Endothelial cell of umbilical vein (primary cell): ENCODE results near the gene PLA2G6. TPM values are rescaled to one million over a fixed set of nuclear protein-coding genes. Genes with fewer than 3 reads are reported as not detected.
A peak's percentile ranks its signal among the peaks of the same experiment; 100 is the strongest.

Experiments
- BruUV-seq: library from RNA; stranded (reverse); fragments of 400-500 nt; replicated peaks from 2 replicates; lab custom pipeline; 2021; lab: Mats Ljungman, UMichigan
- CTCF ChIA-PET: fragments of 300-600, 350-600 bp; sonication (Branson Sonifier 250); formaldehyde crosslinking; loops from one replicate; lab custom pipeline; 2021; ENCODE audit warnings: antibody characterized with exemption, inconsistent platforms; lab: Charles Lee
- POLR2A ChIA-PET: fragments of 300-600, 350-600 bp; sonication (Branson Sonifier 250); formaldehyde crosslinking; loops from one replicate; lab custom pipeline; 2021; ENCODE audit warnings: antibody characterized with exemption, inconsistent platforms; lab: Charles Lee
- DNase-seq: peaks from one replicate; pipeline ENCODE4 v3.0.0-alpha.2; 2011; ENCODE audit warnings: low read depth, low spot score
- FAIRE-seq: peaks from 2 replicates; lab custom pipeline; 2011; peaks lifted over from hg19 to GRCh38; lab: Jason Lieb, UNC
- H2AFZ ChIP-seq: 2 replicates; pipeline ENCODE4 v1.6.0; 2012; ENCODE audit warnings: low read depth, low read length, control low read depth, inconsistent platforms
- H3K27ac ChIP-seq: 2 replicates; pipeline ENCODE4 v1.5.1; 2011; ENCODE audit warnings: low read depth, mild to moderate bottlenecking, control low read depth, low read length, moderate library complexity; ENCODE audit not compliant: insufficient read depth
- H3K27me3 ChIP-seq, 2 experiments: 2 replicates each; pipeline versions ENCODE4 v1.6.0 to v1.6.1; 2011; ENCODE audit warnings: low read length in 2 of 2, mixed read lengths in 1 of 2; ENCODE audit not compliant: control insufficient read depth in 2 of 2, insufficient read depth in 2 of 2
- H3K36me3 ChIP-seq, 2 experiments: 2 replicates in 1 of 2; 3 replicates in 1 of 2; pipeline ENCODE4 v1.5.1; 2011; ENCODE audit warnings: low read length in 2 of 2, mild to moderate bottlenecking in 1 of 2, moderate library complexity in 1 of 2; ENCODE audit not compliant: control insufficient read depth in 2 of 2, insufficient read depth in 2 of 2; ENCODE audit errors: extremely low read depth in 1 of 2
- H3K4me1 ChIP-seq: 3 replicates; pipeline ENCODE4 v1.5.1; 2011; ENCODE audit warnings: mild to moderate bottlenecking, low read length; ENCODE audit not compliant: control insufficient read depth, insufficient read depth; ENCODE audit errors: extremely low read depth
- H3K4me2 ChIP-seq: 2 replicates; pipeline ENCODE4 v1.6.1; 2011; ENCODE audit warnings: low read length, control low read depth, mixed read lengths; ENCODE audit not compliant: insufficient read depth
- H3K4me3 ChIP-seq, 3 experiments: fragments of 200-600 bp in 1 of 3; sonication (generic), shearing (Covaris generic) in 1 of 3; replicated peaks in 1 of 3; 2 replicates each; pipeline ENCODE4 v1.5.1; 2011 to 2016; ENCODE audit warnings: control low read depth in 3 of 3, low read length in 3 of 3, mild to moderate bottlenecking in 2 of 3, inconsistent platforms in 1 of 3, low read depth in 1 of 3, moderate library complexity in 1 of 3; ENCODE audit not compliant: insufficient read depth in 1 of 3
- H3K79me2 ChIP-seq: 2 replicates; pipeline ENCODE4 v1.6.0; 2012; ENCODE audit warnings: low read length, inconsistent platforms; ENCODE audit not compliant: control insufficient read depth, insufficient read depth
- H3K9ac ChIP-seq: replicated peaks from 2 replicates; pipeline ENCODE3; 2011; ENCODE audit warnings: low read length, control low read depth; ENCODE audit not compliant: insufficient read depth; ENCODE audit errors: extremely low read depth
- H3K9me1 ChIP-seq: replicated peaks from 3 replicates; pipeline ENCODE4 v1.6.0; 2011; ENCODE audit warnings: mild to moderate bottlenecking, low read length; ENCODE audit not compliant: control insufficient read depth, insufficient read depth; ENCODE audit errors: extremely low read depth
- H3K9me3 ChIP-seq: replicated peaks from 2 replicates; pipeline ENCODE4 v1.5.1; 2012; ENCODE audit warnings: low read length, inconsistent platforms; ENCODE audit not compliant: control insufficient read depth, insufficient read depth
- H4K20me1 ChIP-seq: replicated peaks from 2 replicates; pipeline ENCODE3; 2011; ENCODE audit warnings: mild to moderate bottlenecking, low read length; ENCODE audit not compliant: control insufficient read depth, insufficient read depth; ENCODE audit errors: extremely low read depth
- CTCF ChIP-seq, 2 donors: IDR thresholded peaks; 1 replicate in 1 of 2; 2 replicates in 1 of 2; pipeline ENCODE4 v1.5.1; 2011; ENCODE audit warnings: low read length in 2 of 2, mild to moderate bottlenecking in 2 of 2, moderate library complexity in 2 of 2, control low read depth in 1 of 2, inconsistent platforms in 1 of 2, low read depth in 1 of 2; ENCODE audit not compliant: insufficient read depth in 1 of 2; ENCODE audit errors: extremely low read depth in 1 of 2
- EZH2 ChIP-seq: IDR thresholded peaks from 2 replicates; pipeline ENCODE4 v1.6.1; 2012; ENCODE audit warnings: borderline replicate concordance, low read depth, mild to moderate bottlenecking, moderate library complexity, low read length, inconsistent platforms; ENCODE audit not compliant: severe bottlenecking
- FOS ChIP-seq: IDR thresholded peaks from 2 replicates; pipeline ENCODE4 v1.6.1; 2011; ENCODE audit warnings: mild to moderate bottlenecking, low read length, moderate library complexity, borderline replicate concordance; ENCODE audit not compliant: insufficient read depth
- GATA2 ChIP-seq: IDR thresholded peaks from 2 replicates; pipeline ENCODE4 v1.7.0; 2011; ENCODE audit warnings: low read depth, mild to moderate bottlenecking, moderate library complexity, mixed read lengths, low read length; ENCODE audit not compliant: insufficient read length, insufficient read depth
- JUN ChIP-seq: IDR thresholded peaks from 2 replicates; pipeline ENCODE4 v1.6.1; 2011; ENCODE audit warnings: borderline replicate concordance, low read depth; ENCODE audit not compliant: insufficient read length, insufficient read depth
- MAX ChIP-seq: IDR thresholded peaks from 2 replicates; pipeline ENCODE4 v1.6.1; 2011; ENCODE audit not compliant: insufficient read depth, insufficient read length
- MYC ChIP-seq: IDR thresholded peaks from one replicate; pipeline ENCODE4 v1.6.1; 2011; ENCODE audit warnings: mild to moderate bottlenecking, low read depth, low read length
- POLR2A ChIP-seq: IDR thresholded peaks from 2 replicates; pipeline ENCODE4 v1.6.1; 2012; ENCODE audit warnings: low read depth, mild to moderate bottlenecking, control low read depth, low read length
- POLR2AphosphoS5 ChIP-seq: IDR thresholded peaks from 2 replicates; pipeline ENCODE4 v1.6.1; 2012; ENCODE audit warnings: low read depth, mild to moderate bottlenecking, control low read depth, low read length, moderate library complexity; ENCODE audit not compliant: insufficient read depth
- dilution Hi-C: fragments of 300-500 bp; cut with MboI; formaldehyde crosslinking; loops from one replicate; pipeline ENCODE4 v1.15.0; 2019; ENCODE audit warnings: low sequenced_read_pairs; ENCODE audit not compliant: extremely low pct_ligation_motif_present
- intact Hi-C: fragments of 100-400 bp; cut with micrococcal nuclease; formaldehyde crosslinking; loops from one replicate; pipeline ENCODE4 v1.10.0; 2022
- polyA plus RNA-seq, 4 experiments: library from polyadenylated mRNA; depleted of rRNA in 3 of 4; stranded (reverse) in 3 of 4; unstranded in 1 of 4; fragments of >200 nt; gene quantifications; 2 replicates each; pipeline versions ENCODE4 v1.2.1 to v1.2.3, GENCODE V29; 2011 to 2012; ENCODE audit warnings: missing spikeins in 1 of 4
- total RNA-seq: library from RNA; stranded (reverse); gene quantifications from 2 replicates; pipeline ENCODE4 v1.2.3, GENCODE V29; 2021

The PLA2G6 gene
- total and polyA plus RNA-seq, 2 donors (not counting 3 experiments of a cell fraction or from before 2014, with no cell fraction given) = 6.6 to 10.3 TPM

- H3K79me2 ChIP-seq = no peaks in the 10 kb centered on the region
- H3K27me3 ChIP-seq = no peaks in the 10 kb centered on the region
- DNase-seq (no peak), FAIRE-seq (no peak)
- intact Hi-C loops = loop anchor here (2.0 kb wide), 1 partner anchor 55 kb away; no protein-coding TSS in a partner anchor
- ChIA-PET POLR2A (no interaction called here), CTCF (interaction anchor here (1.2 to 1.7 kb wide), 3 partner anchors 28 to 59 kb away, joined by 3 to 5 read pairs (median 4); partner anchors contain the start of gene MAFF)
- no peaks in the 10 kb centered on the region for H3K36me3 ChIP-seq
- no peak overlapping the region for H2AFZ ChIP-seq
- H3K4me2 ChIP-seq = no peak overlapping the region
- peak overlapping the region; percentile 91 for H3K9ac ChIP-seq
- dilution Hi-C loops = no loop called here
- H4K20me1 ChIP-seq = no peaks in the 10 kb centered on the region
- BruUV-seq = no TSS peak
- no peak overlapping the region for H3K4me3 ChIP-seq
- H3K27ac ChIP-seq = peak overlapping the region; percentile 99
- no peak for TF ChIP-seq FOS
- TF ChIP-seq POLR2AphosphoS5 = no peak
- TF ChIP-seq POLR2A = no peak
- TF ChIP-seq CTCF (IDR thresholded peaks at IDR 0.05; ENCODE audit: extremely low read depth in 1 of 2, insufficient read depth in 1 of 2, low read depth in 1 of 2, low read length in 2 of 2) = no peak
- no peak for TF ChIP-seq MYC
- no peak for TF ChIP-seq EZH2
- no peak for TF ChIP-seq JUN
- no peak for TF ChIP-seq MAX
- TF ChIP-seq GATA2 = no peak
- no peaks in the 10 kb centered on the region for H3K9me1 ChIP-seq
- H3K4me1 ChIP-seq = peaks cover 49% of the 10 kb centered on the region
- no peaks in the 10 kb centered on the region for H3K9me3 ChIP-seq
These were observed 8.1 kb downstream of the PLA2G6 start for GRCh38 chr22:38173641-38173906.
